GM12801 (cell line): ENCODE measurements around the gene PROX1.

Experiments
- CTCF ChIP-seq: IDR thresholded peaks from one replicate; pipeline ENCODE4 v1.5.1; 2011; ENCODE audit warnings: control low read depth; ENCODE audit not compliant: insufficient read length; ENCODE audit errors: extremely low read depth

PROX1 gene

GRCh38 chr1:213986020-213986924 is 1.5 kb upstream of the PROX1 start:
- TF ChIP-seq CTCF, result no peak

GRCh38 chr1:213986925-213987250 is 885 bp upstream of the PROX1 start:
- TF ChIP-seq CTCF, result no peak

GRCh38 chr1:213987422-213987926 is 299 bp upstream of the PROX1 start:
- TF ChIP-seq CTCF, result no peak

- TF ChIP-seq CTCF, result no peak
These were observed 781 bp downstream of the PROX1 start for GRCh38 chr1:213988507-213989001.

- TF ChIP-seq CTCF, result no peak
These were observed 1.5 kb downstream of the PROX1 start for GRCh38 chr1:213989002-213989855.

GRCh38 chr1:213993929-213994328 is 6.2 kb downstream of the PROX1 start:
- TF ChIP-seq CTCF, result no peak

GRCh38 chr1:213994888-213995287 is 7.1 kb downstream of the PROX1 start:
- no peak for TF ChIP-seq CTCF
